SU-DHL-6 (cell line): ENCODE measurements around the gene CTNND2.

Source experiments
- CTCF ChIP-seq: fragments of 200-600 bp; sonication (generic); IDR thresholded peaks from one replicate; pipeline ENCODE4 v1.5.1; 2017; ENCODE audit warnings: antibody characterized with exemption, mild to moderate bottlenecking, low read length, moderate library complexity; ENCODE audit not compliant: insufficient read depth, poor library complexity, severe bottlenecking
- EZH2phosphoT487 ChIP-seq: fragments of 200-600 bp; sonication (generic), shearing (Covaris generic); conservative IDR thresholded peaks from 2 replicates; pipeline ENCODE4 v1.6.1; 2018; ENCODE audit warnings: mild to moderate bottlenecking, antibody characterized with exemption, low read length, moderate library complexity, mixed read lengths

GRCh38 chr5:11214864-11215644 is 689.2 kb downstream of the CTNND2 start:
- no peak for TF ChIP-seq CTCF
- TF ChIP-seq EZH2phosphoT487: no peak
